GM18868 (cell line): ENCODE results near the gene TASOR.
"Not testable (repeated sequence)": the region's sequence is repeated elsewhere in the genome, so short reads cannot be mapped to it uniquely, and the experiment has no call there.

Experiments
- ATAC-seq: cut with Tn5 transposase; IDR thresholded peaks from one replicate; pipeline ENCODE4 v1.9.1; 2021; ENCODE audit warnings: mild to moderate bottlenecking, moderate library complexity; ENCODE audit not compliant: unreplicated experiment

TASOR gene, protein sequence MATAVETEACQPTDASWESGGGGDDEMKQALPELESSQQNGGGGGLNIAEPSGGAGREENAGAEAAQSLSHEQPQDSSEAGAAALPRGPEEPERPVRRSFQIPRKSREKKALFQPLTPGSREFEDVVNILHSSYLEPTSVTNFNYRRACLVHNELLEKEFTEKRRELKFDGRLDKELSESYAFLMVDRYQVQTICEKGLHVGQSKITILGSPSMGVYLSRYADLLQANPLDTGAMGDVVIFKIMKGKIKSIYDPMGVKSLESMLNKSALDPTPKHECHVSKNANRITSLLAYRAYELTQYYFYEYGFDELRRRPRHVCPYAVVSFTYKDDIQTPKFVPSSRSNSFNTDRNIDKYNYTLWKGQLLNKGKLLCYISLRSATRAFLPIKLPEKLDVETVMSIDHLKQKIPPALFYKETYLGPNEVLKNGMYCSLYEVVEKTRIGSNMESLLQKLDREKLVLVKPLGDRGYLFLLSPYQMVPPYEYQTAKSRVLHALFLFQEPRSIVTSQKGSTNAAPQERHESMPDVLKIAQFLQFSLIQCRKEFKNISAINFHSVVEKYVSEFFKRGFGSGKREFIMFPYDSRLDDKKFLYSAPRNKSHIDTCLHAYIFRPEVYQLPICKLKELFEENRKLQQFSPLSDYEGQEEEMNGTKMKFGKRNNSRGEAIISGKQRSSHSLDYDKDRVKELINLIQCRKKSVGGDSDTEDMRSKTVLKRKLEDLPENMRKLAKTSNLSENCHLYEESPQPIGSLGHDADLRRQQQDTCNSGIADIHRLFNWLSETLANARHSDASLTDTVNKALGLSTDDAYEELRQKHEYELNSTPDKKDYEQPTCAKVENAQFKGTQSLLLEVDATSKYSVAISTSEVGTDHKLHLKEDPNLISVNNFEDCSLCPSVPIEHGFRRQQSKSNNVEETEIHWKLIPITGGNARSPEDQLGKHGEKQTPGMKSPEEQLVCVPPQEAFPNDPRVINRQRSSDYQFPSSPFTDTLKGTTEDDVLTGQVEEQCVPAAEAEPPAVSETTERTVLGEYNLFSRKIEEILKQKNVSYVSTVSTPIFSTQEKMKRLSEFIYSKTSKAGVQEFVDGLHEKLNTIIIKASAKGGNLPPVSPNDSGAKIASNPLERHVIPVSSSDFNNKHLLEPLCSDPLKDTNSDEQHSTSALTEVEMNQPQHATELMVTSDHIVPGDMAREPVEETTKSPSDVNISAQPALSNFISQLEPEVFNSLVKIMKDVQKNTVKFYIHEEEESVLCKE (N-terminal part only)

DNA sequence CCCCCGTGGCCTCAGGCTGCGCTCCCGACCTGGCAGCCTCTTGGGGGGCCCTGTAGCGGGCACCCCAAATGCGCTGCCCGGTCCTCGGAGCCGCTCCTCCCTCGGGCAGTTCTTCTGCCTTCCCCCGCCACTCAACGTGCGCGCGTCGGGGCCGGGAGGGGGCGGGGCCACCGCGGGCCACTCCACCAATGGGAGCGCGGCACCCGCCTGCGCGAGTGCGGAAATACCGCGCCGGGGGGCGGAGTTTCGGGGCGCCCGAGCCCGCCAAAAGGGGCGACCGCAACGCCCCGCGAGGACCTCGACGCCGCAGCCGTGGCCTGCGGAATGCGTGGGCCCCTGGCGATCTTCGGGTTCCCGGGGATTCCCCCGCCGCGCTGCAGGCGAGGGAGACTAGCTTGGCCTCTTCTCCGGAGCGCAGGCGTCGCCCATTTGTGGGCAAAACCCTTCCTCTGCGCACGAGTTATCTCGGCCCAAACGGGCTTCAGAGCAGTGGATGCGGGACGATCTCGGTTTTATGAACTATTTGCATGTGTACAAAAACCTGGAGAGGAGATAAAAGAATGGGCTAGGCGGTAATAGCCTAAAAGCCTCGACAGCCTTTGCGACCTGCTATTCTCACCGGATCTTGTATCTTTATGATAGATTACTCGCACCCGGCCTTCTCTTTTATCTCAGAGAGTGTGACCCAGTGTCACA lies at the start of gene TASOR:
Gene TASOR, minus strand, starts transcription at position 144 of the 696 bp plus-strand sequence. CDS start 259 bp downstream, outside the sequence.
- peak; percentile 79 for ATAC-seq

- ATAC-seq, result no peak
Observed at GRCh38 chr3:56732109-56732508, 49.0 kb upstream of the TASOR start.

DNA sequence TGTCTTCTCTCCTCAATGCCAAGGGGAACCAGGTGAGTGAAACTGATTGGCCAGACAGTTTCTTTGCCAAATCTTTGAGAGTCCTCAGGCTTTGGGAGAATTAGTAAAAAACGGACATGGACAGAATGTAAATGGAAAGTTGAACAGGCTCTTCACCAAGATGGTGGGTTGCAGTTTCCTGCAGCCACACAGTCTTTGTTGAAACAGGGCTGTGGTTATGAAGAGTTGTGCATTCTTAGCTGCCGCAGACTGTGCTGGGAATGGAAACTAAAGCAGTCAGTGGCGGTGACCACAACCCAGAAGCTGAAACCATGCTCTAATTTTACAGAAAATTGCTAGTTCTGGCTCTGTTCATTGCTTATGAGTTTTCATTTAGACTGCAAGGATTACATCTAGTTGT lies 42.1 kb upstream of the TASOR start:
- ATAC-seq, result peak; percentile 96

- ATAC-seq, result no peak
Observed at GRCh38 chr3:56724676-56725075, 41.6 kb upstream of the TASOR start.

GRCh38 chr3:56720849-56721248 lies 37.8 kb upstream of the TASOR start:
- ATAC-seq, result no peak

DNA sequence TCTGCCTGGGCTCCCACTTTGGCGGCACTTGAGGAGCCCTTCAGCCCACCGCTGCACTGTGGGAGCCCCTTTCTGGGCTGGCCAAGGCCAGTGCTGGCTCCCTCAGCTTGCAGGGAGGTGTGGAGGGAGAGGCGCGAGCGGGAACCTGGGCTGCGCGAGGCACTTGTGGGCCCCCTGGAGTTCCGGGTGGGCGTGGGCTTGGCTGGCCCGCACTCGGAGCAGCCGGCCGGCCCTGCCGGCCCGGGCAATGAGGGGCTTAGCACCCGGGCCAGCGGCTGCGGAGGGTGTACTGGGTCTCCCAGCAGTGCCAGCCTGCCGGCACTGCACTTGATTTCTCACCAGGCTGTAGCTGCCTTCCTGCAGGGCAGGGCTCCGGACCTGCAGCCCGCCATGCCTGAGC lies 35.7 kb upstream of the TASOR start:
- not testable (repeated sequence) for ATAC-seq

DNA sequence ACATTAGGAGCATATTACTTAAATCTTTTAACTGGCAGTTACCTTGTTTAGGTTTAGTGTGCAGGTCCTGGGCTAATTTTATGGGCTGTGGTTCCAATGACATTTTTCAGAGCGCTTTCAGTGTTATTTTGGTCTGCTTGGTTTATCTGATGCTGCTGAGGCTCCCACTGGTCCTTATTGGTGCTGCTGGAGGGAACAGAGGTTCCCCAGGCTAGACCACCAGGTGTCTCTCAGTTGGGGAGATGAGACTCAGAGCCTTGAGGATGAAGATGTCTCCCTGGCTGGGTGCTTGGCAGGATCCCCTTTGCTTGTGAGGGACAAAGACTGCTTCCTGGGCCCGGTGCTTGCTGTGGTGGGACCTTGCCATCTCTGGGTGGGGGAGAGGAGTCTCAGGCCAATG lies 28.3 kb upstream of the TASOR start:
- no peak for ATAC-seq

DNA sequence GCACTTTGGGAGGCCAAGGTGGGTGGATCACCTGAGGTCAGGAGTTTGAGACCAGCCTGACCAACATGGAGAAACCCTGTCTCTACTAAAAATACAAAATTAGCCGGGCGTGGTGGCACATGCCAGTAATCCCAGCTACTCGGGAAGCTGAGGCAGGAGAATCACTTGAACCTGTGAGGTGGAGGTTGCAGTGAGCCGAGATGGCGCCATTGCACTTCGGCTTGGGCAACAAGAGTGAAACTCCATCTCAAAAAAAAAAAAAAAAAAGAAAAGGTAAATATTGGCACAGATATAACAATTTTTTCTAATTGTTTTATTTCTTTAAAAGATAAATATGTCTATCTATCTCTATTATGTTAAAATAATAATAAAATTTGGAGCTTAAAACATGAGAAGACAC lies 24.3 kb upstream of the TASOR start:
- not testable (repeated sequence) for ATAC-seq

GRCh38 chr3:56706629-56707028 lies 23.6 kb upstream of the TASOR start:
- ATAC-seq, result no peak

DNA sequence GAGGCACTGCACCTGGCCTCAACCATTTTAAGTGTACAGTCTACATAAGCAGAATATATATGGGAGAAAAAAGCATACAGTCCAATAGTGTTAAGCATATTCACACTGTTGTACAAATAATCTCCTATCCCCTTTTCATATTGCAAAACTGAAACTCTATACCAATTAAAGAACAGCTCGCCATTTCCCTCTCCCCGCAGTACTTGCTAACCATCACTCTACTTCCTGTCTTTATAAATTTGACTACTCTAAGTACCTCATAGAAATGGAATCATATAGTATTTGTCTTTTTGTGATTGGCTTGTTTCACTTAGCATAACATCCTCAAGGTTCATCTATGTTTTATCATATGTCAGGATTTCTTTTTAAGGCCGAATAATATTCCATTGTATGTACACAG lies 21.6 kb upstream of the TASOR start:
- ATAC-seq, result no peak

DNA sequence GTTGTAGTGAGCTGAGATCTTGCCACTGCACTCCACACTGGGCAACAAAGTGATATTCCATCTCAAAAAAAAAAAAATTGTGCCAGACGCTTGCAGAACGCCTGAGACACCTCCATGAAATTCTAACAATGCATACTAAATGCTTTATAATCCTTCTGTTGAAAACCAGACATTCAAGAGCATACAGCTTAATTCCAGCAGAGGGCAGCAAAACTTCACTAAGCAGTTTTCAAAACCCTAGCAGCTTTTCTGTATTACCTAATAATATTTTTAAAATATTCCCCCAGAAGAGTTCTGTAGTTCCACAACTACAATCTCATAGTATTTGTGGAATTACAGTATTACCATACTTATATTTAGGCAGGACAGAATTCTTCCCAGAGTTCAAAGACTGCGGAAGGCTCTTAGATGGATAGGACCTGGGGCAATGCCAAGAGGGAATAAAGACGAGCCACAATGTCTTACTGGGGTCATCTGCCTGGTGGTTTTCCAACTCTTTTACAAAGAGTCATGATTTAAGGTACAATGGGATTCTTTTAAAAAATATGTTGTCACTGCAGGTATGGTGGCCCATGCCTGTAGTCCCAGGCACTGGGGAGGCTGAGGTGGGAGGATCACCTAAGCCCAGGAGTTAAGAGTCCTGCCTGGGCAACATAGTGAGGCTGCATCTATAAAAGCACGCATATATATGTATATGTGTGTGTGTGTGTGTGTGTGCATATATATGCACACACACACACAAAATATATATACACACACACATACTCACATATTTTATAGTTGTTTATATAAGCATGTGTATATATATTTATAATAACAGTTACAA lies 19.6 kb upstream of the TASOR start:
- ATAC-seq, result no peak

GRCh38 chr3:56700151-56700550 lies 17.1 kb upstream of the TASOR start:
- no peak for ATAC-seq

- no peak for ATAC-seq
Observed at GRCh38 chr3:56694867-56695683, 12.0 kb upstream of the TASOR start.

- no peak for ATAC-seq
Observed at GRCh38 chr3:56693750-56694149, 10.7 kb upstream of the TASOR start.

DNA sequence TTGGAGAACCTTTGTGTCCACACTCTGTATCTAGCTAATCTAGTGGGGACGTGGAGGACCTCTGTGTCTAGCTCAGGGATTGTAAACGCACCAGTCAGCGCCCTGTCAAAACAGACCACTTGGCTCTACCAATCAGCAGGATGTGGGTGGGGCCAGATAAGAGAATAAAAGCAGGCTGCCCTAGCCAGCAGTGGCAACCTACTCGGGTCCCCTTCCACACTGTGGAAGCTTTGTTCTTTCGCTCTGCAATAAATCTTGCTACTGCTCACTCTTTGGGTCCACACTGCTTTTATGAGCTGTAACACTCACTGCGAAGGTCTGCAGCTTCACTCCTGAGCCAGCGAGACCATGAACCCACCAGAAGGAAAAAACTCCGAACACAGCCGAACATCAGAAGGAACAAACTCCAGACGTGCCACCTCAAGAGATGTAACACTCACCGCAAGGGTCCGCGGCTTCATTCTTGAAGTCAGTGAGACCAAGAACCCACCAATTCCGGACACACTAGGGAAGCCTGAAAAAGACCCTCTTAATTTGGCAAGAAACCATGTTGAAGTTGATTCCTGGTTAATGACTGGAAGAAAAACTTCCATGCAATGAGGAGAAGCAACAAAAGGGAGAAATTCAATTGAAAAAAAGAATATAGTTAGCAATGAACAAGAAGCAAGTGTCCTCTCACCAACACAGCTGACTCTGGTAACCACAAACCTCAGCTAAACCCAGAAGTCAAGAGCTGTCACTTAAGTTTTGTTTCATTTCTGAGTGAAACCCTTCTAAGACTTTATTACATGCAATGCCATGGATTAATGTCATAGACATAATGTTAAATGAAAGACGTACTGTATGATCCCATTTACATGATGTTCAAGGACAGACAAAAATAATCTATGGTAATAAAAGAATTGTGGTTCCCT lies 9.7 kb upstream of the TASOR start:
- ATAC-seq, result peak; percentile 73

DNA sequence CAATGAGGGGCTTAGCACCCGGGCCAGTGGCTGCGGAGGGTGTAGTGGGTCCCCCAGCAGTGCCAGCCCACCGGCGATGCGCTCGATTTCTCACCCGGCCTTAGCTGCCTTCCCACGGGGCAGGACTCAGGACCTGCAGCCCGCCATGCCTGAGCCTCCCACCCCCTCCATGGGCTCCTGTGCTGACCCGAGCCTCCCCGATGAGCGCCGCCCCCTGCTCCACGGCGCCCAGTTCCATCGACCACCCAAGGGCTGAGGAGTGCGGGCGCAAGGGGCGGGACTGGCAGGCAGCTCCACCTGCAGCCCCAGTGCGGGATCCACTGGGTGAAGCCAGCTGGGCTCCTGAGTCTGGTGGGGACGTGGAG lies 8.9 kb upstream of the TASOR start:
- ATAC-seq, result not testable (repeated sequence)

GRCh38 chr3:56691165-56692000 lies 8.3 kb upstream of the TASOR start:
- no peak for ATAC-seq
